GM12878 (cell line): Measurements from ENCODE around the gene KIRREL3.

Experiments used
- BACH1 ChIP-seq: fragments of 450-650 bp; IDR thresholded peaks from 2 replicates; pipeline ENCODE4 v1.6.1; 2017; ENCODE audit warnings: mild to moderate bottlenecking, borderline replicate concordance
- CBX5 ChIP-seq: sonication (generic); IDR thresholded peaks from 2 replicates; pipeline ENCODE4 v1.6.1; 2016; ENCODE audit warnings: low read depth, moderate library complexity, mild to moderate bottlenecking, inconsistent platforms
- CHD4 ChIP-seq: fragments of 200-600 bp; sonication (generic); IDR thresholded peaks from 2 replicates; pipeline ENCODE4 v1.6.1; 2016; ENCODE audit warnings: mild to moderate bottlenecking
- EP300 ChIP-seq, 2 experiments: fragments of 150-350 bp in 1 of 2; IDR thresholded peaks; 2 replicates each; pipeline ENCODE4 v1.6.1; 2011 to 2012; ENCODE audit warnings: low read depth in 2 of 2, low read length in 2 of 2, borderline replicate concordance in 1 of 2, improper control_type of control experiment in 1 of 2, inconsistent platforms in 1 of 2; ENCODE audit not compliant: control insufficient read depth in 1 of 2
- NFIC ChIP-seq: IDR thresholded peaks from 2 replicates; pipeline ENCODE4 v1.6.1; 2012; ENCODE audit warnings: low read depth, mild to moderate bottlenecking, inconsistent platforms, low read length, moderate library complexity
- POLR2A ChIP-seq: IDR thresholded peaks from 2 replicates; pipeline ENCODE4 v1.6.1; 2011; ENCODE audit warnings: low read depth, mild to moderate bottlenecking, low read length
- POLR2AphosphoS5 ChIP-seq: IDR thresholded peaks from 2 replicates; pipeline ENCODE4 v1.6.1; 2011; ENCODE audit warnings: mild to moderate bottlenecking, low read length, inconsistent platforms
- RB1 ChIP-seq: fragments of 450-650 bp; formaldehyde crosslinking; IDR thresholded peaks from 2 replicates; pipeline ENCODE4 v1.6.1; 2017; ENCODE audit warnings: mild to moderate bottlenecking, borderline replicate concordance
- SIX5 ChIP-seq: IDR thresholded peaks from 2 replicates; pipeline ENCODE4 v1.6.1; 2011; ENCODE audit warnings: mild to moderate bottlenecking, low read depth, low read length, moderate library complexity; ENCODE audit not compliant: severe bottlenecking
- SMC3 ChIP-seq: IDR thresholded peaks from 2 replicates; pipeline ENCODE4 v1.6.1; 2011; ENCODE audit warnings: low read length, improper control_type of control experiment, borderline replicate concordance
- ZNF274 ChIP-seq: IDR thresholded peaks from one replicate; pipeline ENCODE4 v1.8.0; 2011; ENCODE audit not compliant: insufficient read length, insufficient read depth
- TF ChIP-seq, protein P1 (sequence below), 3 experiments: IDR thresholded peaks in 2 of 3; conservative IDR thresholded peaks in 1 of 3; 2 replicates each; pipeline ENCODE4 v1.5.1; 2011; ENCODE audit warnings: low read depth in 3 of 3, low read length in 3 of 3, mild to moderate bottlenecking in 3 of 3, control low read depth in 2 of 3, moderate library complexity in 2 of 3, inconsistent platforms in 1 of 3, mixed read lengths in 1 of 3; ENCODE audit not compliant: control insufficient read depth in 2 of 3, insufficient read depth in 1 of 3; ENCODE audit errors: extremely low read depth in 1 of 3
- TF ChIP-seq, protein P2 (sequence below): fragments of 450-650 bp; IDR thresholded peaks from 2 replicates; pipeline ENCODE4 v1.6.1; 2017; ENCODE audit warnings: low read depth, mild to moderate bottlenecking, moderate library complexity
- TF ChIP-seq, protein P3 (sequence below): IDR thresholded peaks from 2 replicates; pipeline ENCODE4 v1.6.1; 2011; ENCODE audit warnings: low read depth, low read length, improper control_type of control experiment, borderline replicate concordance

DNA sequence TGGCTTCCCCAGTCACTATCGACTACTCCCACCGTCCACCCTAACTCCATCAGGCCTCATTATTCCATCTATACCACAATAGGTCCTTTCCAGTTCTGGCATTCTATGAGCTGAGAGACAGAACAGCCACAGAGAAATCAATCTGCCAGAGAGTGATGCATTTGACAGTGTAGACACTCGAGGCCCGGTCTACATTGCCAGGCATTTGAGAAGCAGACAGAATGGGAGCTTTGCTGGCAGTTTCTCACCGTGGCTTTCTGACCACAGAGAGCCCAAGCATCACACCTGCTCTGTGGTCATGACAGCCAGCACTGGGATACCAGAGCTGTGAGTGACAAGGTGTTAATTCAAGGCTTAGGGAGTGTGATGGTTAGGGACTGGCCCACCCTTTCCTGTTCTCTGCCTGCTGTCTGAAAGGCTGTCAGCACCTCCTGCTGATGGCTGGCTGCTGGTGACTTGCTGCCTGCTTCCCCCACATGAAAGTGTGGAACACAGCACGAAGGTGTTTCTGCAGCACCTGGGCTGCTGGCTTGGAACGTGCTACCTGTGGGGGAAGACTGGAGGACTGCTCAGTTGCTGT, 137.8 kb downstream of the KIRREL3 start:
- TF ChIP-seq POLR2A (no peak), BACH1 (no peak), CHD4 (no peak), NFIC (no peak), ZNF274 (no peak), EP300 (IDR thresholded peaks at IDR 0.05; ENCODE audit: borderline replicate concordance in 1 of 2, control insufficient read depth in 1 of 2, low read depth in 2 of 2, low read length in 2 of 2) (no peak), POLR2AphosphoS5 (no peak), SIX5 (no peak), CBX5 (no peak), RB1 (no peak), SMC3 (peak; percentile 42; the same call in 1 of the 2 replicates)
- TF ChIP-seq, protein P1, sequence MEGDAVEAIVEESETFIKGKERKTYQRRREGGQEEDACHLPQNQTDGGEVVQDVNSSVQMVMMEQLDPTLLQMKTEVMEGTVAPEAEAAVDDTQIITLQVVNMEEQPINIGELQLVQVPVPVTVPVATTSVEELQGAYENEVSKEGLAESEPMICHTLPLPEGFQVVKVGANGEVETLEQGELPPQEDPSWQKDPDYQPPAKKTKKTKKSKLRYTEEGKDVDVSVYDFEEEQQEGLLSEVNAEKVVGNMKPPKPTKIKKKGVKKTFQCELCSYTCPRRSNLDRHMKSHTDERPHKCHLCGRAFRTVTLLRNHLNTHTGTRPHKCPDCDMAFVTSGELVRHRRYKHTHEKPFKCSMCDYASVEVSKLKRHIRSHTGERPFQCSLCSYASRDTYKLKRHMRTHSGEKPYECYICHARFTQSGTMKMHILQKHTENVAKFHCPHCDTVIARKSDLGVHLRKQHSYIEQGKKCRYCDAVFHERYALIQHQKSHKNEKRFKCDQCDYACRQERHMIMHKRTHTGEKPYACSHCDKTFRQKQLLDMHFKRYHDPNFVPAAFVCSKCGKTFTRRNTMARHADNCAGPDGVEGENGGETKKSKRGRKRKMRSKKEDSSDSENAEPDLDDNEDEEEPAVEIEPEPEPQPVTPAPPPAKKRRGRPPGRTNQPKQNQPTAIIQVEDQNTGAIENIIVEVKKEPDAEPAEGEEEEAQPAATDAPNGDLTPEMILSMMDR (IDR thresholded peaks at IDR 0.05 in 2 of 3, conservative IDR thresholded peaks at IDR 0.05 in 1 of 3; ENCODE audit: control insufficient read depth in 2 of 3, extremely low read depth in 1 of 3, insufficient read depth in 1 of 3, low read depth in 3 of 3, low read length in 3 of 3) = peak in 2 of 3 experiments; percentile 32 to 39; a peak in 3 of 6 replicates
- TF ChIP-seq, protein P2, sequence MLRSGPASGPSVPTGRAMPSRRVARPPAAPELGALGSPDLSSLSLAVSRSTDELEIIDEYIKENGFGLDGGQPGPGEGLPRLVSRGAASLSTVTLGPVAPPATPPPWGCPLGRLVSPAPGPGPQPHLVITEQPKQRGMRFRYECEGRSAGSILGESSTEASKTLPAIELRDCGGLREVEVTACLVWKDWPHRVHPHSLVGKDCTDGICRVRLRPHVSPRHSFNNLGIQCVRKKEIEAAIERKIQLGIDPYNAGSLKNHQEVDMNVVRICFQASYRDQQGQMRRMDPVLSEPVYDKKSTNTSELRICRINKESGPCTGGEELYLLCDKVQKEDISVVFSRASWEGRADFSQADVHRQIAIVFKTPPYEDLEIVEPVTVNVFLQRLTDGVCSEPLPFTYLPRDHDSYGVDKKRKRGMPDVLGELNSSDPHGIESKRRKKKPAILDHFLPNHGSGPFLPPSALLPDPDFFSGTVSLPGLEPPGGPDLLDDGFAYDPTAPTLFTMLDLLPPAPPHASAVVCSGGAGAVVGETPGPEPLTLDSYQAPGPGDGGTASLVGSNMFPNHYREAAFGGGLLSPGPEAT = no peak
- TF ChIP-seq, protein P3, sequence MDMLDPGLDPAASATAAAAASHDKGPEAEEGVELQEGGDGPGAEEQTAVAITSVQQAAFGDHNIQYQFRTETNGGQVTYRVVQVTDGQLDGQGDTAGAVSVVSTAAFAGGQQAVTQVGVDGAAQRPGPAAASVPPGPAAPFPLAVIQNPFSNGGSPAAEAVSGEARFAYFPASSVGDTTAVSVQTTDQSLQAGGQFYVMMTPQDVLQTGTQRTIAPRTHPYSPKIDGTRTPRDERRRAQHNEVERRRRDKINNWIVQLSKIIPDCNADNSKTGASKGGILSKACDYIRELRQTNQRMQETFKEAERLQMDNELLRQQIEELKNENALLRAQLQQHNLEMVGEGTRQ = no peak
